Vagina (tissue), 2 donors: ENCODE results near the gene MCOLN3.

Source experiments
- CTCF ChIP-seq, 3 experiments: fragments of 450-650 bp in 2 of 3; fragments of 200-600 bp in 1 of 3; sonication (generic) in 1 of 3; IDR thresholded peaks; one replicate each; pipeline ENCODE4 v1.5.1; 2017 to 2019; ENCODE audit warnings: antibody characterized with exemption in 3 of 3, mild to moderate bottlenecking in 2 of 3, moderate library complexity in 2 of 3
- POLR2A ChIP-seq, 2 donors: fragments of 450-650 bp; IDR thresholded peaks; one replicate each; pipeline ENCODE4 v1.6.1; 2017; ENCODE audit warnings: antibody characterized with exemption in 2 of 2, mild to moderate bottlenecking in 2 of 2, moderate library complexity in 2 of 2
- POLR2AphosphoS5 ChIP-seq, 2 donors: sonication (generic); formaldehyde crosslinking; IDR thresholded peaks; one replicate each; pipeline ENCODE4 v1.9.0; 2017; ENCODE audit warnings: antibody characterized with exemption in 2 of 2, mild to moderate bottlenecking in 2 of 2, low read depth in 1 of 2; ENCODE audit not compliant: insufficient read depth in 1 of 2

GRCh38 chr1:85048296-85049064, at the start of gene MCOLN3:
- TF ChIP-seq POLR2AphosphoS5 (IDR thresholded peaks at IDR 0.05; ENCODE audit: insufficient read depth in 1 of 2, low read depth in 1 of 2) = no peak
- no peak for TF ChIP-seq CTCF (IDR thresholded peaks at IDR 0.05)
- no peak for TF ChIP-seq POLR2A (IDR thresholded peaks at IDR 0.05)
